SK-N-SH treated with all-trans-retinoic acid at 6 μM for 48 hours (cell line): ENCODE results near the gene UBAP1.
A peak's percentile ranks its signal among the peaks of the same experiment; 100 is the strongest.

ENCODE experiments used
- ATAC-seq: fragments of 200-7000 bp; cut with Tn5 transposase; 3 replicates; pipeline ENCODE4 v1.9.1; 2020; ENCODE audit warnings: mild to moderate bottlenecking, moderate library complexity
- ARNTL ChIP-seq: fragments of 450-650 bp; formaldehyde crosslinking; IDR thresholded peaks from 2 replicates; pipeline ENCODE4 v1.5.0; 2020; ENCODE audit warnings: low read depth, mild to moderate bottlenecking, moderate library complexity, borderline replicate concordance
- CREB5 ChIP-seq: fragments of 250-450 bp; sonication (Bioruptor Pico); IDR thresholded peaks from 2 replicates; pipeline ENCODE4 v1.5.1; 2020; ENCODE audit warnings: low read depth, mild to moderate bottlenecking, moderate library complexity
- CSDC2 ChIP-seq: fragments of 250-450 bp; sonication (Bioruptor Pico); IDR thresholded peaks from 2 replicates; pipeline ENCODE4 v1.5.0; 2020; ENCODE audit warnings: mild to moderate bottlenecking, moderate library complexity
- CSRNP3 ChIP-seq: fragments of 250-450 bp; sonication (Bioruptor Pico); IDR thresholded peaks from 2 replicates; pipeline ENCODE4 v1.5.1; 2021; ENCODE audit warnings: mild to moderate bottlenecking, moderate library complexity
- GLIS3 ChIP-seq: fragments of 250-450 bp; sonication (Bioruptor Pico); IDR thresholded peaks from 2 replicates; pipeline ENCODE4 v1.5.0; 2020; ENCODE audit warnings: mild to moderate bottlenecking, moderate library complexity
- ISL1 ChIP-seq: fragments of 250-450 bp; sonication (Bioruptor Pico); IDR thresholded peaks from 2 replicates; pipeline ENCODE4 v2.1.2; 2022; ENCODE audit warnings: mild to moderate bottlenecking, moderate library complexity
- OSR1 ChIP-seq: fragments of 250-450 bp; sonication (Bioruptor Pico); IDR thresholded peaks from 2 replicates; pipeline ENCODE4 v1.8.0; 2022; ENCODE audit warnings: moderate library complexity, mild to moderate bottlenecking, inconsistent platforms
- POU6F1 ChIP-seq: fragments of 250-450 bp; sonication (Bioruptor Pico); IDR thresholded peaks from 2 replicates; pipeline ENCODE4 v1.8.0; 2021; ENCODE audit warnings: low read depth, mild to moderate bottlenecking, moderate library complexity, borderline replicate concordance
- PPARA ChIP-seq: fragments of 250-450 bp; sonication (Bioruptor Pico); IDR thresholded peaks from 2 replicates; pipeline ENCODE4 v1.5.0; 2020; ENCODE audit warnings: mild to moderate bottlenecking, borderline replicate concordance
- RARB ChIP-seq: fragments of 250-450 bp; sonication (Bioruptor Pico); IDR thresholded peaks from 2 replicates; pipeline ENCODE4 v1.8.0; 2021; ENCODE audit warnings: mild to moderate bottlenecking, moderate library complexity
- SNAI2 ChIP-seq: fragments of 250-450 bp; sonication (Bioruptor Pico); IDR thresholded peaks from 2 replicates; pipeline ENCODE4 v1.5.0; 2020; ENCODE audit warnings: mild to moderate bottlenecking, moderate library complexity
- TCF4 ChIP-seq: fragments of 250-450 bp; sonication (Bioruptor Pico); IDR thresholded peaks from 2 replicates; pipeline ENCODE4 v1.8.0; 2021; ENCODE audit warnings: mild to moderate bottlenecking, moderate library complexity, borderline replicate concordance
- TOX ChIP-seq: fragments of 250-450 bp; sonication (Bioruptor Pico); IDR thresholded peaks from 2 replicates; pipeline ENCODE4 v1.8.0; 2021; ENCODE audit warnings: mild to moderate bottlenecking, moderate library complexity, borderline replicate concordance
- TSHZ2 ChIP-seq: fragments of 250-450 bp; sonication (Bioruptor Pico); IDR thresholded peaks from 2 replicates; pipeline ENCODE4 v1.5.0; 2020; ENCODE audit warnings: mild to moderate bottlenecking, moderate library complexity
- ZC3H10 ChIP-seq: fragments of 250-450 bp; sonication (Bioruptor Pico); IDR thresholded peaks from 2 replicates; pipeline ENCODE4 v1.5.1; 2021; ENCODE audit warnings: mild to moderate bottlenecking, moderate library complexity
- ZFP3 ChIP-seq: fragments of 250-450 bp; sonication (Bioruptor Pico); IDR thresholded peaks from 2 replicates; pipeline ENCODE4 v1.5.0; 2020; ENCODE audit warnings: mild to moderate bottlenecking, moderate library complexity
- ZFP30 ChIP-seq: fragments of 450-650 bp; formaldehyde crosslinking; IDR thresholded peaks from 2 replicates; pipeline ENCODE4 v1.5.0; 2022; ENCODE audit warnings: mild to moderate bottlenecking, moderate library complexity
- ZNF565 ChIP-seq: fragments of 450-650 bp; formaldehyde crosslinking; conservative IDR thresholded peaks from 2 replicates; pipeline ENCODE4 v1.5.0; 2020; ENCODE audit warnings: low read depth, mild to moderate bottlenecking, moderate library complexity
- ZNF8 ChIP-seq: fragments of 450-650 bp; formaldehyde crosslinking; IDR thresholded peaks from 2 replicates; pipeline ENCODE4 v1.5.0; 2020; ENCODE audit warnings: mild to moderate bottlenecking, moderate library complexity
- TF ChIP-seq, protein P1 (sequence below): fragments of 250-450 bp; sonication (Bioruptor Pico); IDR thresholded peaks from 2 replicates; pipeline ENCODE4 v1.8.0; 2020; ENCODE audit warnings: mild to moderate bottlenecking, moderate library complexity, borderline replicate concordance

The UBAP1 gene

GRCh38 chr9:34170237-34170991 is 8.4 kb upstream of the UBAP1 start:
- peak; percentile 78 for ATAC-seq

More at GRCh38 chr9:34170237-34170991, 8.4 kb upstream of the UBAP1 start:
- no peak for TF ChIP-seq CSRNP3 (CRISPR knock-in tag)
- no peak for TF ChIP-seq GLIS3 (CRISPR knock-in tag)
- no peak for TF ChIP-seq CSDC2 (CRISPR knock-in tag)
- TF ChIP-seq PPARA (CRISPR knock-in tag): no peak
- TF ChIP-seq ARNTL (CRISPR knock-in tag): no peak
- no peak for TF ChIP-seq SNAI2
- no peak for TF ChIP-seq TCF4
- TF ChIP-seq ZC3H10 (CRISPR knock-in tag): no peak
- no peak for TF ChIP-seq TSHZ2 (CRISPR knock-in tag)
- no peak for TF ChIP-seq ZFP3
- TF ChIP-seq RARB: no peak
- TF ChIP-seq ZNF8 (CRISPR knock-in tag): no peak
- TF ChIP-seq ZNF565 (CRISPR knock-in tag): no peak
- no peak for TF ChIP-seq TOX (CRISPR knock-in tag)
- no peak for TF ChIP-seq POU6F1 (CRISPR knock-in tag)
- no peak for TF ChIP-seq ISL1
- TF ChIP-seq, protein P1, sequence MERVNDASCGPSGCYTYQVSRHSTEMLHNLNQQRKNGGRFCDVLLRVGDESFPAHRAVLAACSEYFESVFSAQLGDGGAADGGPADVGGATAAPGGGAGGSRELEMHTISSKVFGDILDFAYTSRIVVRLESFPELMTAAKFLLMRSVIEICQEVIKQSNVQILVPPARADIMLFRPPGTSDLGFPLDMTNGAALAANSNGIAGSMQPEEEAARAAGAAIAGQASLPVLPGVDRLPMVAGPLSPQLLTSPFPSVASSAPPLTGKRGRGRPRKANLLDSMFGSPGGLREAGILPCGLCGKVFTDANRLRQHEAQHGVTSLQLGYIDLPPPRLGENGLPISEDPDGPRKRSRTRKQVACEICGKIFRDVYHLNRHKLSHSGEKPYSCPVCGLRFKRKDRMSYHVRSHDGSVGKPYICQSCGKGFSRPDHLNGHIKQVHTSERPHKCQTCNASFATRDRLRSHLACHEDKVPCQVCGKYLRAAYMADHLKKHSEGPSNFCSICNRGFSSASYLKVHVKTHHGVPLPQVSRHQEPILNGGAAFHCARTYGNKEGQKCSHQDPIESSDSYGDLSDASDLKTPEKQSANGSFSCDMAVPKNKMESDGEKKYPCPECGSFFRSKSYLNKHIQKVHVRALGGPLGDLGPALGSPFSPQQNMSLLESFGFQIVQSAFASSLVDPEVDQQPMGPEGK (CRISPR knock-in tag): no peak
- TF ChIP-seq CREB5 (CRISPR knock-in tag): no peak
- TF ChIP-seq ZFP30: no peak
- no peak for TF ChIP-seq OSR1 (CRISPR knock-in tag)
